IPS-NIHi11 (cell line): ENCODE data around the gene SLC17A6.
A peak's percentile ranks its signal among the peaks of the same experiment; 100 is the strongest.

ENCODE experiments used
- DNase-seq: peaks from one replicate; pipeline ENCODE4 v3.0.0; 2012; ENCODE audit warnings: mixed read lengths, low spot score

Gene SLC17A6

DNA sequence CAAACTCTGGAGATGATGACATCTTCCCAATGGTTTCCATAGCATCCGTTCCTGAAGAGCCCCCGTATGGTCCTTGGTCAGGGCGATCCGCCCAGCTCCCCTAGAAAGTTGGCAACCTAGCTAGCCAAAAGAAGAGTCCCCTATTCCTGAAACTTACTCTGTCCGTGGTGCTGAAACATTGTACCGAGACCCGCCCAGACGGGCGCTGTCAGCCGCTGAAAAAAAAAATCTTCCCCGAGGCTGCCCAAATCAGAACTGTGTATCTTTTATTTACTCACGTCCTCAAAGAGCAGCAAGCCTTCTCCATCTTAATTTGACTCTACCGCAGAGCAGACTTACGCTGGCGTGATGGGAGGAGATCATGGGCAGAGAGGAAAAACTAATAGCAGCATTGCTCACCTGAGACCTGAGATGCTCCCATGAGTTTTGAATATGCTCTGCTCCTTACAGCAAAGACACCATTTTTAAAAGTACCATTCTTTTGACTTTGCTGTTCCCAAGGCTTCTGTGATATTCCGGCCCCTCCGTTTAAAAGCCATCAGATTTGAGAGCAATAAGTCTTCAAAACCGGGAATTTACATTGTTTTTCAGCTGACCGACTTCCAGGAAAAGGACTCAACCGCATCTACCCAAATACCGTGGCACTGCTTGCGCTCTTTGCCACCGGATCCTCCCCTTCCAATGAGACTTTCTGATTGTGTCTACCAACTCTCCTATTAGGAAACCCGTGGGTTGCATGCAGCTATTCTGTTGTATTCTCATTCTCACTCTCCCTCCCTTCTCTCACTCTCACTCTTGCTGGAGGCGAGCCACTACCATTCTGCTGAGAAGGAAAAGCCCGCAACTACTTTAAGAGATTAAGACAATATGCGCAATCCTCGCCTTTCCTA, at the start of gene SLC17A6:
TSS of gene SLC17A6 (plus strand) at position 786 of the 890 bp plus-strand sequence. CDS start 153 bp downstream, outside the sequence.
- DNase-seq = peak; percentile 66

DNA sequence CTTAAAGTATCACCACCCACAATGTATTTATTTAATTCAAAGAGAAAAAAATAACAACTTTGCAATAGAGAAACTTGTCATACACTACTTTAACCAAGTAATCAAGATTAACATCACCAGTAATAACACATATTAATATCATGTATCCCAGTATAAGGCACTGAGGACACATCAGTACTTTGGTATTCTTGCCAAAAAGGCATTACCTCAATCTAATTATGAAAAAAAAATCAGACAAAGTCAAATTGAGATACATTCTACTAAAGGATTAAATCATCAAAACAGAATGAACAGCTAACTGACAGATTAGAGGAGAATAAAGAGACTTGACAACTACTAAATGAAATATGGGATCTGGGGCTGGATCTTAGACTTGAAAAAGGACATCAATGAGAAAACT, 35.8 kb upstream of the SLC17A6 start:
- no peak for DNase-seq

DNA sequence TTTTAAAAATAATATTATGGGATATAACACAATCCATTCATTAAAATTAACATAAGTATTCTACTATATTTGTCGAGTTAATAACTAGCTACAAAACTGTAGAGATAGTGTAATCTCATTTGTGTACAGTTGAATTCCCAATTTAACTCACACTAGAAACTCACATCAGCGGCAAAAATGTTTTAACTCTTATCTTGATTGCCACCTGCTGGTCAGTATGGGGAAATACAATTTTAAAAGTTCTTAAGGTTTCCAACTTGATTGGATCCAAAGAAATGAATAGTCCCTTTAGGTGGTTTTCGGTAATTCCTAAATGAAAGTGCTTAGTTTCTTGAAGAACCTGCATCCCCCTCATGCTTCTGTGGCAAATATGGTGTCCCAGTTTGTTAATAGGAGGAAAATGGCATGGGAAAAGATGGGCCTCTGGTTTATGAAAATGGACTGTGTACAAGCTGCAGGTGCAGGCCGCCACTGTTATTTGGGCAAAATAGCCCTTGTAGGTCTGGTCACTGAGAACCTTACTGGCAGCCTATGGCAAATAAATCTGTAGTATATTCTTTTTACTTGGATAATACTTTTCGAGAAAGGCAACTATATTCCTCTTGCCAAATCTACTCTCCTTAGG, 33.7 kb upstream of the SLC17A6 start:
- peak; percentile 7 for DNase-seq

DNA sequence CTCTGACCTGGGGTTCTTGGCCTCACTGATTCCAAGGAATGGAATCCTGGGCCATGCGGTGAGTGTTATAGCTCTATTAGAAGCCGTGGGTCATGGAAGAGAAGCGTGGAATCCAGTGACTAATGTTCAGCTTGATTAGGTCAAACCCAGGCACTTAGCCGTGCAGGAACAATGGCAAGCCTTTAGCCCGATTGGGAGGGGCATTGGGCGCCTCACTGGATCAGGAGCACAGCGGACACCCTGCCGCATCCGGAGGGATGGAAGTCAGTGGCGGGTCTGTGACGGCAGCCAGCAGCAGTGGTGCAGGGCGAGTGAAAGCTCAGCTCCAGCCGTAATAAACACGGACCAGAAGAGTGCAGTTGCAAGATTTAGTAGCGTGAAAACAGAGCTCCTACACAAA, 20.5 kb upstream of the SLC17A6 start:
- DNase-seq = no peak

DNA sequence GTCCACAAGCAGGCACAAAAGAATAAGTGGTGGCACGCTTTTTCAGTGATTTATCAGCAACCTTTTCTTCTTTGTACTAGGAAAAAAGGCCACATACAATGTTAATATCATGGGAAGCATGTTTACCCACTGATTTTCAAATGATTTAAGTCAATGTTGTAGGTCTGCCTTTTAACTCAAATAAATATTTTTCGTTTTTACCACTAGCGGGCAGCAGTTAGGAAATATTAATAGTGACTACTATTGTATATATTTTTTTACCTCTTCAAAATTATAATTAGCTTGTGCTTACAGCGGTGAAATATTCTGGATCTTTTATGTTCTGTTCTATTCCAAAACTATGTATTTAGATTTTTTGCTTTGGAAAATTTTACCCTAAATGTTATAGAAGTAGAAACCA, 6.4 kb upstream of the SLC17A6 start:
- DNase-seq = no peak

DNA sequence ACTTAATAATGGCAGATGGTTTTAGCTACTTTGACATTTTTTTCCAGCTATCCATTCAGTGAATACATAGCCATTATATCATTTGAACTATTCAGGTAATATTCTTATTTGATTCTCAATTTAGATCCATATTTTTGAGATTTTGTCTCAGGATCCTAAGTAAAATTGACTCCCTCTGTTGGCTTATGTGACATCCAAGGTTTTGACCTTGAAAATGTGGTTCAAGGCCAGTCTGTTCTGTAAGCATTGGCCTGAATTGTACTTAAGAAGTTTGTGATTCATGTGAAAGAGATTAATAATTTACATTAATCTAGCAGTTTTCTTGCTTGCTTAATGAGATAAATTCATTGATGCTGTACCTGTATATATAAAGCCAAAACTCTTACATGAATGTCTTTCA, 1.6 kb upstream of the SLC17A6 start:
- DNase-seq = no peak

DNA sequence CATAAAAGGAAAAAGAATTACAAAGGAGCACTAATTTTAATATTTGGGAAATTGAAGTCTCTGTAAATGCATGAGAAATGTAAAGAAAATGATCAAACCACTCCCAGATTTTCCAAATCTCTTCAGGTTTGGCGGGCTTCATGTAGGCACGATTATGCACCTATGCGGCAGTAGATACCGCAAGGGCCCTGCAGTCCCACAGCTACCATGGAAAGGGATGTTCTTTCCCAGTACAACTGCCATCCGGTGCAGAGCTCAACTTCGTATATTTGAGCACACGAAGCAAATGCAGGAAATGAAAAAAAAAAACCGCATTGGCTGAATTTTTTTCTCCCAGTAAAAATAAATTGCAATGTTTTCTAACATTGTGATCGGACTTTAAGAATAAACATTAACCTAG, 1.4 kb downstream of the SLC17A6 start:
- DNase-seq = no peak

DNA sequence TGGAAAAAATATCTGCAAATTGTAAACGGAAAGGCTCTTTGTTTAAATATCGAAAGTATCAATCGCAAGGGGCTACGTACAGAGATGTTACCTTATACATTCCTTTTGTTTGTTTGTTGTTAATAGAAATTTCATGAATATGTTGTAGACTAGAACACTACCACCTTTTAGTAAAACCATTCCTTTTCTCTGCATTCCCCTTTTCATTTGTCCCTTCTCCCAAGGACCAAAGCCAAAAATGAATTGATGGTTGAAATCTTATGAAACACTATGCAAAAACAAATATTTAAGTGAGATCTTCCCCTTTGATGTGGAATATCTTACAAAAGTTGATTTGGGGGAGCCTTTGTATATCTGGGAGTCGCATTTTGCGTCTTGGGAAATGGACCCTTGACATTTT, 2.1 kb downstream of the SLC17A6 start:
- DNase-seq = no peak

DNA sequence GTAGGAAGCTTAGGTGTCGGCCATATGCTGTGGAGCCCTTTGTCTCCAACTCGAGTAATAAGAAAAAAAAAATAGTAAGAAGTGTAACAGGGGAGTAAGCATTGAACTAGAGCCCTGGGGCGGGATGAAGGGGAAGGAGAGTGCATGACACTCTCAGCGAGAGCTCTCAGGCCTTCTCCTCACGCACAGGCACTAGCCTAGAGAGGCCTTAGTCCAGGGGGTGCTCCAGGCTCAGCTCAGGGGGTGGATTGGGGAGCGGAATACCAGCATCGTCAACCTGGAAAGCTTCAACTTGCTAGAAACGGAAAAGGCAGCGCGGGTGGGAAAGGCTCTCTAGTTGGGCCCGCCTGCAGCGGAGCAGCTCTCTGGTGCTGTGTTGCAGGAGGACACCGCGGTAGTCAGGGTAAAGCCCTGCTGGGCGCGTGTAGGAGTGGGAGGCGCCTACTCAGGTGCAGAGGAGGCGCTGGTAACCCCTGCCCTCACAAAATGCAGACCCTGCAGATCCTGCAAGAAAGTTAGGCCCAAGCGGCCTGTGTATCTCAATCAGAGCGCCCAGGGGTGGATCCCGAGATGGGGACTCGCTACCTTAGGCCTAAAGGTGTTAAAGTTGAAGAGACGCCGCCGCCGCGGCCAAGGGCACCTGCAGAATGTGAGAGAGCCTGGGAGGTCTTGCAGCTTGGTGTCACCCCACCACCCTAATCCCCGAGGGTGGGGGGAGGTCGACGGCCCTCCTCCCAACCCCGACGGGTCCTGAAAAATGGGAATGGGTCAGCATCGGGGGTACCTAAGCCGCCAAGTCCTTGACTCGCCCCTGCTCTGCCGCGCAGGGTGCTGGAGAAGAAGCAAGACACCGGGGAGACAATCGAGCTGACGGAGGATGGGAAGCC, 2.8 kb downstream of the SLC17A6 start:
- no peak for DNase-seq

DNA sequence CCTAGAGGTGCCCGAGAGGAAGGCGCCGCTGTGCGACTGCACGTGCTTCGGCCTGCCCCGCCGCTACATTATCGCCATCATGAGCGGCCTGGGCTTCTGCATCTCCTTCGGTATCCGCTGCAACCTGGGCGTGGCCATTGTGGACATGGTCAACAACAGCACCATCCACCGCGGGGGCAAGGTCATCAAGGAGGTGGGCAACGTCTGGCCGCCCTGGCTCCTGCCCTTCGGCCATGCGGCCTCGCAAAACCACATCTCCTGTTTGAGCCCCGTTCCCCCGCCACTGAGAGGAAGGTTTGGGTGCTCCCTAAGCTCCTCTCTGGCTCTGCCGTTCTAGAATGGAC, 3.4 kb downstream of the SLC17A6 start:
- no peak for DNase-seq

DNA sequence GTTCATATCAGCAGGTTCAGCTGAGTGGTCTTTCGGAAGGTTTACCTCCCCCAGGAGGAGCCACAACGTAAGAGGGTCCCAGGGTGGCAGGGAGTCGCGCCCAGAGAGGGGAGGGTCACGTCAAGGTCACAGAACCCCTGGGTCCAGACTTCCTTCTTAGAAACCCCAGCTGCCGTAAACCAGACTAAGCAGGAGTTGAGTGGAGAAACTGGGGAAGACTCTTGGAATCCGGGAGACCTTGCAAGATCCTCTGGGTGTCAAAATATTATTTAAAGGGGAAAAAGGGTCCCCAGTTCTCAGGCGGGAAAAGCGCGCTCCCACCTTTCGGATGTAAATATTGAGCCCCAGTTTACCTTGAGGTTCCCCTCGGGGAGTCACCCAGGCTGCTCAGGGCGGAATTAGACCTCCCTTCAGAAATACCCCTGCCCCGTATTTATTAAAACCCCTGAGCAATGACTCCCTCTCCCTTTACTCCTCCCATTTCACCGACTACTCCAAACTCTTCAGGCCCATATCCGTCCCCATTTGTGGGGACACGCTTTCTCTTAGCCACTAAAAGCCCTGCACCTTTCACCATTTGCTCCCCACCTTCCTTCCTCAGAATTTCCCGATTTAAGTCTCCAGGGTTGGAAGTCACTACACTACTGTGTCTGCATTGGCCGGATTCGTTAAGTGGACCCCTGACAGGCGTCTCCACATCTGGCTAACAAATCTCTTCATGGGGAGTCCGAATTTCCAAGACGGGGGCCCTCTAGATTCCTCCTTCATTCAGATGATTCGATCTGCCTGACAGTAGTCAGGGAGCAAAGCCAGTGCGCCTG, 4.2 kb downstream of the SLC17A6 start:
- no peak for DNase-seq

DNA sequence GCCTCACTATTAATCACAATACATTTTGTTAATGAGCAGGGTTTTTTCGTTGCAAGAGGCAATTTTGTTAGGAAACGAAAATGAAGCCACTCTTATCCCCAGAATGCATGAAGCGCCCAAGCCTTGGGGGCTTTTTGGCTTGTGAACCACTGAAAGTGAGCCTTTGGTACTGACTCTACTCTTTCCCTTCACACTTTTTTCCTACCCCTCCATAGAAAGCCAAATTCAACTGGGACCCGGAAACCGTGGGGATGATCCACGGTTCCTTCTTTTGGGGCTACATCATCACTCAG, 4.8 kb downstream of the SLC17A6 start:
- no peak for DNase-seq

DNA sequence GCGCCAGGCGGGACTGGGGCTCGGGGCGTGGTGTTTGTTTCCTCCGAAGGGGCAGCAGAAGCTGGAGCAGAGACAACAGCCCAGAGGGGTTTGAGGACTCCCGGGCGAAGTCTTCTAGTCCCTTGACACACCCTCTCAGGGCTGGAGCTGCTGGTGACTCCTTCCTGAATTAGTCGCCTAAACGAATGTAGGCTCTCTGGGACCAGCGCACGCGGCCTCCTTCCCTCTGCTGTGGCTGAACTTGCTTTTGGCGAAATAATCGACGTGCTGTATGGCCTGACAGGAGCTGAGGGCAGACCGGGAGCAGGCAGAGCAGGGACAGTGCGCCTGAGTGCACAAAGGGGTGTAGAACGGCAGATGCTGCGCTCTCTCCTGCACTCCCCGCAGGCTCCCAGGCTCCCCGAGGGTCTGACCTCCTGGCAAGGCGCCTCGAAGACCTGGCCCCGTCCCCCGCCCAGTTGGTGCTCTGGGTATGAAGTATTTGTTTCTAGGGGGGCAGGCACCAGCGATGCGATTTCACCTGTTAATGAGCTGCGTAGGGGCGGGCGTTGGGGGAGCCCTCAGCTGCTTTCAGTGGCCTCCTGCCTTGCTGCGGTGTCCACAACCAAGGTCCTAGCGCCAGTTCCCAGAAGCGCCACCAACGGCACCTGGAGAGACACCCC, 5.3 kb downstream of the SLC17A6 start:
- DNase-seq = peak; percentile 42

DNA sequence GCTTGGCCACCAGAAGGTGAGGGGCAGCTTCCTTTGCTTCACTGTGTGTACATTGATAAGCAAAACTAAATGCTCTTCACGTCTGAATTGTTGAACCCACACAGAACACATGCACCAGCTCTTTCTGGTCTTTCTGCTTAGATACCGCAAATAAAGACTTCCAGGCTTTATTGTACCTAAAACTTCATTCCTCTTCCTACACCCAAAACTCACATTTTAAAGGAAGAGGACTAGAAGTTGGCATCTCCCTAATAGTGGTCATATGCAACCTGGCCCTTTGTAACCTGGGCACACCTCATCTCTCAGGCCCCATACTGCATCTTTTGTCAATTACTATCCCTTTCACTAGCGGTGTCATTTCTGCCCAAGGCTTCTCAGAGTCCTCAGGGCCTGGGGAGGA, 5.9 kb downstream of the SLC17A6 start:
- no peak for DNase-seq

DNA sequence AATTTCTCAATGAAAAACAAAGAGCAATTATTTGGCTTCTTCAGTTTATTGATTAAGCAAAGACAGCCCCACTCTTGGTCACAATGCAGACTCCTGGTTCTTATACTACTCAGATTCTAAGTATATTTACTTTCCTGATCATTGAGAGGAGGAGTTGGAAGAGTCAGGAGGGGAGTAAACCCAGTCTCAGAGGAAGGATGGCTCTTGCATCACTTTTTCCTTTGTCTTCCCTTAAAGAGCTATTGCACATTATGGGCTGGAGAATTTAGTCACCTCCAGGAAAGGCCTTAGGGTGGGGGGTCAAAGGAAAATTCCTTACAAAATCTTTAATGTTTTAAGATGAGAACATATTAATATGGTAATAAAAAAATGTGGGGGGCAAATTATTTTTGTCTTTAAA, 8.1 kb downstream of the SLC17A6 start:
- DNase-seq = no peak

DNA sequence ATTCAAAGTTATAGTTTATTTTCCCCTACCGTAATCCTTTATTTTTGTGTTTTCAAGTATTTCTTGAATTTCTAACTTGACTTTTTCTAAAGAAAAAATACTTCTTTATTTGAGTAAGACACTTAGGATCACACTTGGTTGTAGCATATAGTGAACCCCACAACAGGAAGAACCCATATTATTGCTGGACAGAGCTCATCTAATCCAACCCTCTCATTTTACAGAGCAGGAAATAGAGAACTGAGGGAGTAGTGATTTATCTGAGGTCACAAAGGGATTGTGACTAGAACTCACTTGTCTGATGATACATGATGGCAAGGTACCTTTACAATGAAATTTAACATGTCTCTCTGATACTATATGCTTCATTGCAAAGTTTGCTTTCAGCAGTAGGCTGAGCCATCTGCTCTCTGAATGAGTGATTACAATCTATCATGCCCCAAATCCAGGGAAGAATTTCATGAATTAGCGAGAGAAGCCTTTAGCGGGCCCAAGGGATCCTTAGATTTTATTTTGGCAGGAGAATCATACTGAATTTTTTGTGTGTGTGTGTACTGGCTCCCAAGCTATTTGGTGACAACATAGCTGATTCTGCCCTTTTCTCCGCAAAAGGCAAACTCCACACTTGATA, 9.8 kb downstream of the SLC17A6 start:
- DNase-seq = no peak

DNA sequence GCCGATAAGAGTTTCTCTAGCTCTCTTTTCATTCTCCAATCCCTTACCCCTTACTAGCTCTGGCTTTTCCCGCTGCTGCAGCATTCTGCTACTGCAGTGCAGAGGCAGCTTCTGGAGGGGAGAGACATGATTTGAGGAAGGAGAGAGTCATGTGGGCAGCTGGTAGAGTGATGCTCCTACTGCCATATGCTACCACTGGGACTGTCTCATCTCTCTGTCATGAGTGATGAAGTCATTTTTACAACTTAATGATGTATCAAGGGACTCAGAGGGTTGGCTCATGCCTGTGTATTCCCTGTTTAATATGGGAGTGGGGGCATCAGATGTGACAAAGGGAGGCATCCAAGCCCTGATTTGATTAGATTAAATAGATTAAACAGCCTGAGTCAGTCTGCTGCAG, 11.3 kb downstream of the SLC17A6 start:
- no peak for DNase-seq

DNA sequence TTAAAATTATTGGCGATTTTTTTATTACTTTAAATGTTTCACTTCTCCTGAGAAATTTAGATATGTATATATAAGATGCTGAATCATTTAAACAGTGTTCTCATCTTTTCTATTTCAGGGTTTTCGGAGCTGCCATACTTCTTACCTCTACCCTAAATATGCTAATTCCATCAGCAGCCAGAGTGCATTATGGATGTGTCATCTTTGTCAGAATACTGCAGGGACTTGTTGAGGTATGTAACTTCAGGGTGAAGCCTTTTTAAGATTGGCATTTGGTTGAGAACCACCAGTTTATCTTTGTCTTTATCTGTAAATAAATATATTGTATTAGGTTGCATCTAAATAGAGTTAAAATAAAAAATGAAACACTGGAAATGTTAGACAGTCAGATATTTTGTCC, 21.1 kb downstream of the SLC17A6 start:
- DNase-seq = no peak

DNA sequence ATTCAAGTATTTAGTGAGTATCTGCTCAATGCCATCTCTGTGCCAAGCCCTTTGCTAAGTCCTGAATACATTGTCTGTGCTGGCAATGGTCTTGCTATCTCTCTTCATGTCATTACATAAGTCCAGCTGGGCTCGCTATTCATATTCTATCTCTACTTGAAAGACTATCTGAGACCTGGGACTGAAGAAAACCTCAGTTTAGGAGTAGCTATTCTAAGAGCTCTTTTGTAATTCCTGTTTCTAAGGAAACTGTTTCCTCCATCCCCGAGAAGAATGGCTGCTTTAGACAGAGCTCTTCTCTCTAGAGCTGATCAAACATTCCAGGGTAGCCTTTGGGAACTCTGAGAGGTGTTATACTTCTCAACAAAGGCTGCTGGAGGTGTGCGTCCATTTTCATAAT, 33.0 kb downstream of the SLC17A6 start:
- peak; percentile 23 for DNase-seq

DNA sequence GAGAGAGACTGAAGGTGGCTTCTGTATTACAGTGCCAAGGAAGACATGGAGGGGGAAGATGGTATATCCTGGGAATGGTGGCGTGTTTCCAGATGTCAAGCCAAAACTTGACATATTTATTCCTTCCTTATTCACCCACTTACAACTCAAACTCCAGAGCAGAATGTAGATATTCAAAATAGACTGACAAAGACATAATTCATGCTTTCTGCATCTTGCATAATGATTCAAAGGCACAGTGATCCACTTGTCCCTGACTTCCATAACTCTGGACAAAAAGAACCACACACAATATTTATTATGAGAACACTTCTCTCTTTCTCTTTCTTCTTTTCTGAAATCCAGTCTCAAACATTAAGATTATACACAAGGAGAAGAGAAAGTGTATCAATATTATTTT, 48.9 kb downstream of the SLC17A6 start:
- DNase-seq = no peak
